ENCODE measurements around the gene APOA1. TPM values are rescaled to one million over a fixed set of nuclear protein-coding genes. Genes with fewer than 3 reads are reported as not detected.

APOA1 gene
- polyA plus RNA-seq, 1 of the 3 experiments (the other 2 are of a cell fraction): 0.20 TPM

DNA sequence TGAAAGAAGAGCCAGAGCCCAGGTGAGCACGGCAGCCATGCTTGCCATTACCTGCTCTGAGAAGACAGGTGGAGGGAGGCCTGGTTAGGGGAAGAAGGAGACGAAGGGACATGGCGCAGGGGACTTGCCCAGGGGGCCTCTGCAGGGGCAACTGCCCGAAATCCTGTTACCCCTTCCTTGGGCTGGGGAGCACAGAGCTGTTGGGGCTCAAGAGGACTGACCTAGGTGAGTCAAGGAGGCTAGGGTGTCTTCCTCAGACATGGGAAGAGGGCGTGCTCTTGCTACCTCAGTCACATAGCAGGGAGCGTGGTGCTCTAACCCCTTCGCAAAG, 45.6 kb downstream of the APOA1 start, which contains the start of gene APOA5:
TSS of gene APOA5 (minus strand) at position 67 of the 331 bp plus-strand sequence. CDS start at position 48, 19 bp downstream.
- ChIA-PET CTCF (interaction anchor here (0.6 to 11.4 kb wide), 62 partner anchors 8 to 441 kb away, joined by 3 to 268 read pairs (median 5); partner anchors contain the start of genes APOA1, APOA4, PAFAH1B2 and PCSK7), POLR2A (interaction anchor here (1.8 kb wide), 1 partner anchor 44 kb away, joined by 9 read pairs; no protein-coding TSS in a partner anchor)
- no peaks in the 10 kb centered on the region for H4K20me1 ChIP-seq (ENCODE audit: insufficient read depth)
- no peak within 1 kb of the TSS for H2AFZ ChIP-seq (ENCODE audit: low read depth)
- H3K79me2 ChIP-seq (ENCODE audit: insufficient read depth): peaks cover 9% of the 10 kb centered on the region
- no peaks in the 10 kb centered on the region for H3K9me3 ChIP-seq
- H3F3A ChIP-seq (replicated peaks; ENCODE audit: insufficient read depth): peaks cover 11% of the 10 kb centered on the region
- peaks cover 8 to 15% of the 10 kb centered on the region in 2 experiments; a peak in 2 of 4 replicates for H3K4me1 ChIP-seq (ENCODE audit: control insufficient read depth in 1 of 2, insufficient read depth in 2 of 2, low read depth in 1 of 2, low read length in 1 of 2)
- H3K4me2 ChIP-seq: no peak within 1 kb of the TSS
- no peaks in the 10 kb centered on the region for H3K9me2 ChIP-seq
- no peaks in the 10 kb centered on the region for H3K27me3 ChIP-seq (ENCODE audit: insufficient read depth)
- peak within 1 kb of the TSS in 1 of 2 experiments; percentile 44; a peak in 2 of 4 replicates for H3K27ac ChIP-seq (ENCODE audit: low read depth in 2 of 2, low read length in 1 of 2)
- H3K9ac ChIP-seq: no peak within 1 kb of the TSS
- DNase-seq: no peak
- H3K36me3 ChIP-seq (replicated peaks in 1 of 2; ENCODE audit: control insufficient read depth in 1 of 2, insufficient read depth in 2 of 2, low read length in 1 of 2): no peaks in the 10 kb centered on the region
- 84% methylated on average over 7 of the region's 7 CpGs for WGBS (ENCODE audit: low lambda C conversion rate)
- TF ChIP-seq CHD2 (IDR thresholded peaks at IDR 0.05; ENCODE audit: low read length, partially characterized antibody): no peak
- no peak for TF ChIP-seq EZH2phosphoT487 (IDR thresholded peaks at IDR 0.05; ENCODE audit: borderline replicate concordance, low read depth)
- TF ChIP-seq REST (IDR thresholded peaks at IDR 0.05; ENCODE audit: low read depth, low read length): no peak
- no peak for TF ChIP-seq YY1 (IDR thresholded peaks at IDR 0.05; ENCODE audit: low read depth)
- TF ChIP-seq RAD21 (IDR thresholded peaks at IDR 0.05; ENCODE audit: low read length): no peak
- H3K4me3 ChIP-seq (ENCODE audit: low read depth in 2 of 2, low read length in 1 of 2): no peak within 1 kb of the TSS; a peak in 1 of 4 replicates

GRCh38 chr11:116791002-116791812, 46.2 kb downstream of the APOA1 start:
- Histone ChIP-seq H3K4me2 (no peak overlapping the region), H3F3A (replicated peaks; ENCODE audit: insufficient read depth) (peaks cover 11% of the 10 kb centered on the region), H3K4me1 (ENCODE audit: control insufficient read depth in 1 of 2, insufficient read depth in 2 of 2, low read depth in 1 of 2, low read length in 1 of 2) (peaks cover 8 to 19% of the 10 kb centered on the region in 2 experiments; a peak in 3 of 4 replicates), H3K4me3 (ENCODE audit: low read depth in 2 of 2, low read length in 1 of 2) (no peak overlapping the region; a peak in 1 of 4 replicates), H3K9me2 (no peaks in the 10 kb centered on the region), H2AFZ (ENCODE audit: low read depth) (no peak overlapping the region), H3K27ac (ENCODE audit: low read depth in 2 of 2, low read length in 1 of 2) (no peak overlapping the region), H4K20me1 (ENCODE audit: insufficient read depth) (no peaks in the 10 kb centered on the region), H3K36me3 (replicated peaks in 1 of 2; ENCODE audit: control insufficient read depth in 1 of 2, insufficient read depth in 2 of 2, low read length in 1 of 2) (peaks cover 3 to 5% of the 10 kb centered on the region in 2 experiments), H3K9ac (no peak overlapping the region), H3K9me3 (no peaks in the 10 kb centered on the region), H3K27me3 (ENCODE audit: insufficient read depth) (no peaks in the 10 kb centered on the region), H3K79me2 (ENCODE audit: insufficient read depth) (peaks cover 14% of the 10 kb centered on the region)
- WGBS (ENCODE audit: low lambda C conversion rate): 47% methylated on average over 20 of the region's 31 CpGs
- CTCF ChIA-PET: interaction anchor here (0.5 to 11.4 kb wide), 70 partner anchors 9 to 1839 kb away, joined by 3 to 268 read pairs (median 5); partner anchors contain the start of genes APOA1, APOA4, PAFAH1B2 and PCSK7
- POLR2A ChIA-PET: interaction anchor here (0.8 to 1.8 kb wide), 2 partner anchors 45 to 306 kb away, joined by 3 to 9 read pairs; no protein-coding TSS in a partner anchor
- peak; percentile 92 for DNase-seq
- TF ChIP-seq CHD2 (IDR thresholded peaks at IDR 0.05; ENCODE audit: low read length, partially characterized antibody) (no peak), SMC3 (IDR thresholded peaks at IDR 0.05; ENCODE audit: low read depth, low read length) (peak; percentile 94), RAD21 (IDR thresholded peaks at IDR 0.05; ENCODE audit: low read length) (peak; percentile 82)
- TF ChIP-seq, protein P1, sequence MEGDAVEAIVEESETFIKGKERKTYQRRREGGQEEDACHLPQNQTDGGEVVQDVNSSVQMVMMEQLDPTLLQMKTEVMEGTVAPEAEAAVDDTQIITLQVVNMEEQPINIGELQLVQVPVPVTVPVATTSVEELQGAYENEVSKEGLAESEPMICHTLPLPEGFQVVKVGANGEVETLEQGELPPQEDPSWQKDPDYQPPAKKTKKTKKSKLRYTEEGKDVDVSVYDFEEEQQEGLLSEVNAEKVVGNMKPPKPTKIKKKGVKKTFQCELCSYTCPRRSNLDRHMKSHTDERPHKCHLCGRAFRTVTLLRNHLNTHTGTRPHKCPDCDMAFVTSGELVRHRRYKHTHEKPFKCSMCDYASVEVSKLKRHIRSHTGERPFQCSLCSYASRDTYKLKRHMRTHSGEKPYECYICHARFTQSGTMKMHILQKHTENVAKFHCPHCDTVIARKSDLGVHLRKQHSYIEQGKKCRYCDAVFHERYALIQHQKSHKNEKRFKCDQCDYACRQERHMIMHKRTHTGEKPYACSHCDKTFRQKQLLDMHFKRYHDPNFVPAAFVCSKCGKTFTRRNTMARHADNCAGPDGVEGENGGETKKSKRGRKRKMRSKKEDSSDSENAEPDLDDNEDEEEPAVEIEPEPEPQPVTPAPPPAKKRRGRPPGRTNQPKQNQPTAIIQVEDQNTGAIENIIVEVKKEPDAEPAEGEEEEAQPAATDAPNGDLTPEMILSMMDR (IDR thresholded peaks at IDR 0.05): peak; percentile 76
